ENCODE measurements around the gene GLI3.

The GLI3 gene

DNA sequence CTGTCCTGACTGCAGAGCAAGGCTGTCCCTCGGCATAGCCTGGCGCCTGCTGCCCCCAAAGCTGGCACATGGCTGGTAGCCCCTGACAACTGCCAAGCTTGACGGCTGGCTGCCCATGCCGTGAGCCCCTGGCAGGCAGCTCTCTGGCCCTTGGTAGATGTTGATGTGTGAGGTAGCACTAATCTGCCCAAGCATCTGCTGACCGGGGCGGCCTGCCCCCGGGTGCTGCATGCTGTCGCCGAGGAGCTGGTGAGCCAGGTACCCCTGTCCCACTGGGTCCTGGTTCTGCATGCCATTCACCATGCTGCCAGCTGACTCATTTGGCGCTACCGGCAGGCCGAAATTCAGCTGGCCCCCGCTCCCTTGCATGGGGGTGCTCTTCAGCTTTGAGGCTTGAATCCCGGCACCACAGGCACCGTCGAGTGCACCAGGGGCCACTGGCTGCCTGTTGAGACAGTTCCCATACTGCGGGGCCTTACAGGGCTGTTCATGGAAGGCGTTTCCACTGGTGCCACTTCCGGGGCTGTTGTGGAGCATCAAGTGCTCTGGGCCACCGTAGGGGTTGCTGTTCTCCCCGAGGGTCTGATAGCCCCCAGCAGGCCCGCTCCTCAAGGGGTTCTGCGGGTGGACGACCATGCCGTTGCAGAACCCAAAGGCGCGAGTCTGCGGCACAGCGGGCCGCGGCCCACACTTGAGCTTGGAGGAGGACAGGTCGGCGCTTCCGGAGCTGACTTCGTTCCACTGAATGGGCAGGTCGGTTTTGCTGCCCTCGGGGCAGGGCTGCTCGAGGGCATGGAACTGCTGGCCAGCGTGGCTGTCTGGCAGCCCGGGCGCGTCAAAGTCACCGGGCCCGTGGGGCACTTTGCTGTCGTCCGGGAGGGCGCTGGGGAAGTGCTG, 271.9 kb downstream of the GLI3 start:
- TF ChIP-seq, protein P1, sequence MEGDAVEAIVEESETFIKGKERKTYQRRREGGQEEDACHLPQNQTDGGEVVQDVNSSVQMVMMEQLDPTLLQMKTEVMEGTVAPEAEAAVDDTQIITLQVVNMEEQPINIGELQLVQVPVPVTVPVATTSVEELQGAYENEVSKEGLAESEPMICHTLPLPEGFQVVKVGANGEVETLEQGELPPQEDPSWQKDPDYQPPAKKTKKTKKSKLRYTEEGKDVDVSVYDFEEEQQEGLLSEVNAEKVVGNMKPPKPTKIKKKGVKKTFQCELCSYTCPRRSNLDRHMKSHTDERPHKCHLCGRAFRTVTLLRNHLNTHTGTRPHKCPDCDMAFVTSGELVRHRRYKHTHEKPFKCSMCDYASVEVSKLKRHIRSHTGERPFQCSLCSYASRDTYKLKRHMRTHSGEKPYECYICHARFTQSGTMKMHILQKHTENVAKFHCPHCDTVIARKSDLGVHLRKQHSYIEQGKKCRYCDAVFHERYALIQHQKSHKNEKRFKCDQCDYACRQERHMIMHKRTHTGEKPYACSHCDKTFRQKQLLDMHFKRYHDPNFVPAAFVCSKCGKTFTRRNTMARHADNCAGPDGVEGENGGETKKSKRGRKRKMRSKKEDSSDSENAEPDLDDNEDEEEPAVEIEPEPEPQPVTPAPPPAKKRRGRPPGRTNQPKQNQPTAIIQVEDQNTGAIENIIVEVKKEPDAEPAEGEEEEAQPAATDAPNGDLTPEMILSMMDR (IDR thresholded peaks at IDR 0.05; ENCODE audit: low read depth, low read length, missing control alignments) = no peak
- DNase-seq (ENCODE audit: low read depth) = no peak
- no peak overlapping the region for H3K4me3 ChIP-seq (ENCODE audit: low read depth, low read length)

DNA sequence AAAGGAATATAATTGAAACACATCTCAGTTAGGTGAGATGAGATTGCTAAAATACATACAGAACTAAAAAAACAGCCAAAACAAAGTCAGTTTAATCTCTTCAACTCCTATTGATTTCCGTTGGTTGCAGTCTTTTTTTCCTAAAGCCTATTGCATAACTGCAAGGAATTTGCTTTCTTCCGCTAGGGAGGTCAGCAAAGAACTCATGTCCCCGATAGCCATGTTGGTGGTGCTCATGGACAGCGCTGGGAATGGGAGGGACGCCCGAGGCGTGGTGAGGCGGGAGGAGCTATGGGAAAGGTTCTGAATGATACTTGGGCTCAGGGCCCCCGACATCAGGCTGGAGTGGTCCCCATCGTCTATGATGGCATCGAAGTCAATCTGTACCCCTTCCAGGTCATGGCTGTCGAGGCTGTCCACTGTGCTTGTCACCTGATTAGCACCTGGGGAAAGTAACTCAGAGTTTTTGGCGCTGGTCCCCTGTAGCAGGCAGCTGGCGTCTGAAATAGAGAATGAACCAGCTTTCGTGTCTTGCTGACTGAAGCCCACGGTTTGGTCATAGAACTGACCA, 272.7 kb downstream of the GLI3 start:
- DNase-seq (ENCODE audit: low read depth) = no peak
- no peak overlapping the region for H3K4me3 ChIP-seq (ENCODE audit: low read depth, low read length)
- TF ChIP-seq, protein P1 (IDR thresholded peaks at IDR 0.05; ENCODE audit: low read depth, low read length, missing control alignments) = no peak

DNA sequence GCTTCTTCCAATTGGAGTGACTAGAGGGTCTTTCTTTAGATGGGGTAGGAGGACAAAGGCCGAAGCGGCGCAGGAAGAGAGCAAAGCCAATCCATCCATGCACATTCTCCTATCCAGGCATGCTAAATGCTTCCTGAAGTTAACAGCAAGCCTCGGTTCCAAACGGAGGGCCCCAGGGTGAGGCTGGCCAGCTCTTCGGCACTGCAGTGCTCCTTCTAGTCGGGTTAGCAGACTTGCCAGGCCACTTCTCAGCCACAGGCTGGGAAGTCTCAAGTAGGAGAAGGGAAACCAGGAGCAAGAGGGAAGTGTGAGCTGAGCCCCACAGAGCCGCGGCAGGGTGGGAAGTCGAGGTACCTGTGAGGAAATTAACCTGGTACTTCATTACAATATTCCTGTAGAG, 280.3 kb downstream of the GLI3 start:
- DNase-seq (ENCODE audit: low read depth) = no peak
- H3K4me3 ChIP-seq (ENCODE audit: low read depth, low read length) = no peak overlapping the region
- TF ChIP-seq, protein P1 (IDR thresholded peaks at IDR 0.05; ENCODE audit: low read depth, low read length, missing control alignments) = no peak

DNA sequence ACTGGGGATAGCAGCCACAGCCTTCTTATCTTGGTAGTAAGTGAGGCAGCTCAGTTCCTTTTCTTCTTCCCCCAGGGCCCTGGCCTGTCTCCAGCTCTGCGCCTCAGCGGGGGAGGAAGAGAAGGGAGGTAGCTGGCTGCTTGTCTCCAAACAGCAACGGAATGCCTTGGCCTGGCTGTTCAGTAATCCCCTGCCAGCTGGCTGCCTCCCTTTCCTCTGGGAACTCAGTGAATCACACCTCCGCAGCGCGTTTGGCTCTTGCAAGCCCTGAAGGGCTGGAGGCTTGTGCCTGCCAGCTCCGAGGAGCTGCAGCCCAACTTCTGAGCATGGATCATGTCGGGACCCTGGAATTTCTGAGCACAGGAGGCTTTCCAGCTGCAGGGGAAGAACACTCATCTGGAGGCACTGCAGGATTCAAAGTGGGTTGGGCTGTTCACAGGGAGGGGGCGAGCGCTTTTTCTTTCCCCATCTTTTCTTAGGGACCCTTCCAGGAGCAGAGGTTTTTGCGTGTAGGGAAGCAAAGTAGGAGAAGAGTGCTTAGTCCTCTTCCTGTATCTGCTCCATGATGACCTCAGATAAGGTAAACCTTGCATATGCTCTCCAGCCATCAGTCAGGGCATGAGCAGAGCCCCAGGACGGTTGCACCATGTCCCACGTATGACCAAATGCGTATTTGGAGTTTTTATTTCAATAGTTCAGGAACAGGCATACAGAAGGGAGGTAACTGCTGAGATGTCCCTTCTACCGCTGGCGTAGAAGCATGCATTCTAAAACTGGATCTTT, 280.9 kb downstream of the GLI3 start:
- DNase-seq (ENCODE audit: low read depth) = no peak
- H3K4me3 ChIP-seq (ENCODE audit: low read depth, low read length) = no peak overlapping the region

DNA sequence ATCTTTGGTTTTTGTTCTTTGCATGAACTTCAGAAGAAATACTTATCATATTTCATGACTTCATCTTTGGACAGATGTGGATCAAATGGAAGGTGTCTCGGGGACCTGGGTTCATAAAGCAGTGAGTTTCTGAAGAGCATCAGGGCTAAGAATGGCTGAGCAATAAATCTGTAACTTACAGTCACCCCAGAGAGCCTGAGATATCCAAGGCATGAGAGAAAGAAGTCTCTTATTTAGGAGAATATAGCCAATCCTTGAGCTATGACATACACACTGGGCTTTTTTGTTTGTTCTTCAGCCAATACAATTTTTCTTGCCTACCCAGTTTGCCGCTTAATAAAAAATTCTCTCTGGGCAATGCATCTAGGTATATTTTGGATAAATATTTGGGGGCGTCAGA, 281.6 kb downstream of the GLI3 start:
- H3K4me3 ChIP-seq (ENCODE audit: low read depth, low read length) = no peak overlapping the region
- TF ChIP-seq, protein P1 (IDR thresholded peaks at IDR 0.05; ENCODE audit: low read depth, low read length, missing control alignments) = no peak
- no peak for DNase-seq (ENCODE audit: low read depth)

More for the DNA sequence above, 280.9 kb downstream of the GLI3 start:
- TF ChIP-seq, protein P1 (IDR thresholded peaks at IDR 0.05; ENCODE audit: low read depth, low read length, missing control alignments) = no peak

DNA sequence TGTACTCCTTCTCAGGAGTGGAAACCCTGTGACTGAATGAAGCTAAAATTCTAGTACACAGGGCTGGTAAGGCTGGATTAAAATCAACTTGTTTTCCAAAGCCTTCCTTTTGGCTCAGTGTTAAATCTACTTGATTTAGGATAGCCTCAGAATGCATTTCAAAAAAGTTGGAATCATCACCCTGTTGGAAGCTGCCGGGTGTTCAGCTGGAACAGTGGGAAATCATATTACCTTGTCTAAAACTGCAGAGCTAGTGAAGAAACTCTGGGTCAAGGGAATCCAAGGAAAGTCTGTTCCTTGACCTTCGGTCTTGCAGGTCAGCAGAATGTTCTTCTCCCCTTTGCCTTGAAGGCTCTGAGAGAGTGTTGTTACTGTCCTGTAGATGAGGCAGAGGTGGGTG, 282.0 kb downstream of the GLI3 start:
- TF ChIP-seq, protein P1 (IDR thresholded peaks at IDR 0.05; ENCODE audit: low read depth, low read length, missing control alignments) = no peak
- no peak overlapping the region for H3K4me3 ChIP-seq (ENCODE audit: low read depth, low read length)
- no peak for DNase-seq (ENCODE audit: low read depth)

All from GM12864 (cell line).